K562 (cell line): Measurements from ENCODE around the gene SERTAD3. TPM values are rescaled to one million over a fixed set of nuclear protein-coding genes. Genes with fewer than 3 reads are reported as not detected.
A peak's percentile ranks its signal among the peaks of the same experiment; 100 is the strongest.

Experiments used
- ELK1 ChIP-seq: sonication (generic); formaldehyde crosslinking; IDR thresholded peaks from 2 replicates; pipeline ENCODE4 v1.8.1; 2022; ENCODE audit warnings: missing genetic modification reagents
- ETV6 ChIP-seq, 3 experiments: fragments of 150-350 bp in 1 of 3; sonication (generic) in 1 of 3; formaldehyde crosslinking in 1 of 3; IDR thresholded peaks; 2 replicates each; pipeline versions ENCODE4 v1.6.1 to v1.8.0; 2014 to 2022; ENCODE audit warnings: borderline replicate concordance in 2 of 3, low read depth in 2 of 3, antibody characterized with exemption in 1 of 3, low read length in 1 of 3, mild to moderate bottlenecking in 1 of 3, missing genetic modification reagents in 1 of 3
- GABPA ChIP-seq: fragments of 200-800 bp; sonication (Bioruptor generic); conservative IDR thresholded peaks from 2 replicates; pipeline ENCODE4 v1.6.1; 2016; ENCODE audit warnings: low read depth, missing genetic modification characterization, missing compliant biosample characterization
- HNRNPLL ChIP-seq: fragments of 200-400 bp; formaldehyde crosslinking; IDR thresholded peaks from 2 replicates; pipeline ENCODE4 v1.6.1; 2017; ENCODE audit warnings: low read length, low read depth, mild to moderate bottlenecking; ENCODE audit not compliant: poor library complexity, severe bottlenecking
- MAX ChIP-seq: sonication (generic); formaldehyde crosslinking; IDR thresholded peaks from 2 replicates; pipeline ENCODE4 v1.9.0; 2022; ENCODE audit warnings: mild to moderate bottlenecking, missing genetic modification reagents
- MITF ChIP-seq: IDR thresholded peaks from 2 replicates; pipeline ENCODE4 v1.6.1; 2014; ENCODE audit warnings: antibody characterized with exemption
- PHB ChIP-seq: fragments of 250-450 bp; sonication (Bioruptor Pico); IDR thresholded peaks from 2 replicates; pipeline ENCODE4 v1.5.0; 2021
- PHTF2 ChIP-seq: fragments of 250-450 bp; sonication (Bioruptor Pico); IDR thresholded peaks from 2 replicates; pipeline ENCODE4 v1.5.0; 2021; ENCODE audit warnings: mild to moderate bottlenecking
- RREB1 ChIP-seq: fragments of 250-450 bp; sonication (Bioruptor Pico); IDR thresholded peaks from 2 replicates; pipeline ENCODE4 v1.4.0; 2020
- TAF9B ChIP-seq: fragments of 450-650 bp; IDR thresholded peaks from 2 replicates; pipeline ENCODE4 v1.6.1; 2018; ENCODE audit warnings: mild to moderate bottlenecking; ENCODE audit not compliant: partially characterized antibody
- TCF7L2 ChIP-seq: fragments of 150-350 bp; IDR thresholded peaks from 2 replicates; pipeline ENCODE4 v1.6.1; 2016; ENCODE audit warnings: low read depth, mild to moderate bottlenecking, low read length, moderate library complexity
- THRAP3 ChIP-seq: fragments of 450-650 bp; IDR thresholded peaks from 2 replicates; pipeline ENCODE4 v1.6.1; 2016; ENCODE audit warnings: mild to moderate bottlenecking, inconsistent platforms, borderline replicate concordance
- THRB ChIP-seq: fragments of 450-650 bp; formaldehyde crosslinking; conservative IDR thresholded peaks from 2 replicates; pipeline ENCODE4 v1.4.0; 2022; ENCODE audit warnings: mild to moderate bottlenecking, missing genetic modification characterization
- ZNF316 ChIP-seq: fragments of 450-650 bp; IDR thresholded peaks from 2 replicates; pipeline ENCODE4 v1.6.1; 2016
- ZNF408 ChIP-seq: fragments of 250-450 bp; sonication (Bioruptor Pico); IDR thresholded peaks from 2 replicates; pipeline ENCODE4 v1.4.0; 2020; ENCODE audit warnings: low read depth, mild to moderate bottlenecking, moderate library complexity
- ZNF696 ChIP-seq: fragments of 250-450 bp; sonication (Bioruptor Pico); conservative IDR thresholded peaks from 2 replicates; pipeline ENCODE4 v1.4.0; 2020; ENCODE audit warnings: mild to moderate bottlenecking, moderate library complexity
- polyA plus RNA-seq, 8 experiments: library from polyadenylated mRNA; depleted of rRNA in 4 of 8; stranded (reverse) in 5 of 8; unstranded in 3 of 8; fragments of >200 nt; fragmentation: Nextera tagmentation in 2 of 8; fragmentation: Illumina TruSeq in 1 of 8; extraction: Ambion mirVana in 2 of 8; extraction: Trizol in 1 of 8; gene quantifications; 2 replicates each; pipeline versions ENCODE4 v1.2.1 to v1.2.3, GENCODE V29; 2011 to 2014; ENCODE audit warnings: inconsistent platforms in 1 of 8, missing spikeins in 1 of 8
- total RNA-seq, 7 experiments: library from RNA; depleted of rRNA in 6 of 7; stranded (reverse); fragments of >200 nt in 6 of 7; fragmentation: Illumina TruSeq in 2 of 7; extraction: Trizol in 2 of 7; gene quantifications; 2 replicates each; pipeline versions ENCODE4 v1.2.1 to v1.2.3, GENCODE V29; 2011 to 2021; ENCODE audit warnings: low replicate concordance in 1 of 7

SERTAD3 gene
- total and polyA plus RNA-seq, 9 of the 15 experiments (the other 6 are each of a cell fraction or from before 2014, with no cell fraction given) = 5.4 to 28.9 (median 17.5) TPM

- TF ChIP-seq PHB (CRISPR knock-in tag) (no peak), ZNF316 (peak; percentile 97), GABPA (tag) (no peak), HNRNPLL (peak; percentile 32), ELK1 (CRISPR knock-in tag) (no peak), TAF9B (peak; percentile 81), ZNF696 (CRISPR knock-in tag) (no peak), THRAP3 (no peak; the same call in 1 of the 2 replicates), MAX (CRISPR knock-in tag) (peak; percentile 32; the same call in 1 of the 2 replicates), ETV6 (IDR thresholded peaks at IDR 0.05; ENCODE audit: borderline replicate concordance in 1 of 2, low read depth in 2 of 2, low read length in 1 of 2) (peak in 1 of 2 experiments; percentile 55; a peak in 1 of 4 replicates), ETV6 (CRISPR knock-in tag; IDR thresholded peaks at IDR 0.05; ENCODE audit: borderline replicate concordance) (no peak), THRB (CRISPR knock-in tag) (no peak), ZNF408 (CRISPR knock-in tag) (no peak), PHTF2 (CRISPR knock-in tag) (no peak), MITF (peak; percentile 35), RREB1 (CRISPR knock-in tag) (peak; percentile 47; the same call in 1 of the 2 replicates), TCF7L2 (no peak)
These were observed 20.2 kb upstream of the SERTAD3 start (continued) for GRCh38 chr19:40464059-40465024.
